HCT116 (cell line): ENCODE data around the gene ESPN.

Experiments
- CEBPB ChIP-seq: IDR thresholded peaks from 2 replicates; pipeline ENCODE4 v1.6.1; 2012; ENCODE audit warnings: low read depth
- SIN3A ChIP-seq: IDR thresholded peaks from 2 replicates; pipeline ENCODE4 v1.6.1; 2012; ENCODE audit warnings: low read depth
- TCF7L2 ChIP-seq: IDR thresholded peaks from 2 replicates; pipeline ENCODE4 v1.7.0; 2011; ENCODE audit warnings: borderline replicate concordance, inconsistent platforms; ENCODE audit not compliant: insufficient read depth, insufficient read length; ENCODE audit errors: extremely low read depth
- TF ChIP-seq, protein P1 (sequence below), 3 experiments: fragments of 200-600 bp in 1 of 3; sonication (generic) in 1 of 3; IDR thresholded peaks in 2 of 3; conservative IDR thresholded peaks in 1 of 3; 2 replicates each; pipeline ENCODE4 v1.5.1; 2012 to 2017; ENCODE audit warnings: low read depth in 2 of 3, low read length in 2 of 3, antibody characterized with exemption in 1 of 3, borderline replicate concordance in 1 of 3, control low read depth in 1 of 3, mild to moderate bottlenecking in 1 of 3, mixed read lengths in 1 of 3, mixed run types in 1 of 3, moderate library complexity in 1 of 3; ENCODE audit not compliant: insufficient read depth in 1 of 3
- TF ChIP-seq, protein P2 (sequence below): IDR thresholded peaks from 2 replicates; pipeline ENCODE4 v1.6.1; 2012

DNA sequence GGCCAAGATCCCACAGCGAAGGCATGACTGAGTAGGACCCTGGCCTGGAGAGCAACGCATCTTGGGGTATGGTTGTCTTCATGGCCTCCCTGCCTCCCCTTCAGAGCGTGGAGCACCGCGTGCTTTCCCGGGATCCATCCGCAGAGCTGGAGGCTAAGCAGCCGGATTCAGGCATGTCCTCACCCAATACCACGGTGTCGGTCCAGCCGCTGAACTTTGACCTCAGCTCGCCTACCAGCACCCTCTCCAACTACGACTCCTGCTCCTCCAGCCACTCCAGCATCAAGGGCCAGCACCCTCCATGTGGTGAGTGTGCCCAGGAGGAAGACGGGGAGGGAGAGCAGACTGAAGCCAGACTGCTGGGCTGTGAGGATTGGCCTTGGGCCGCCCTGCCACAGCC lies 19.8 kb downstream of the ESPN start:
- TF ChIP-seq, protein P1, sequence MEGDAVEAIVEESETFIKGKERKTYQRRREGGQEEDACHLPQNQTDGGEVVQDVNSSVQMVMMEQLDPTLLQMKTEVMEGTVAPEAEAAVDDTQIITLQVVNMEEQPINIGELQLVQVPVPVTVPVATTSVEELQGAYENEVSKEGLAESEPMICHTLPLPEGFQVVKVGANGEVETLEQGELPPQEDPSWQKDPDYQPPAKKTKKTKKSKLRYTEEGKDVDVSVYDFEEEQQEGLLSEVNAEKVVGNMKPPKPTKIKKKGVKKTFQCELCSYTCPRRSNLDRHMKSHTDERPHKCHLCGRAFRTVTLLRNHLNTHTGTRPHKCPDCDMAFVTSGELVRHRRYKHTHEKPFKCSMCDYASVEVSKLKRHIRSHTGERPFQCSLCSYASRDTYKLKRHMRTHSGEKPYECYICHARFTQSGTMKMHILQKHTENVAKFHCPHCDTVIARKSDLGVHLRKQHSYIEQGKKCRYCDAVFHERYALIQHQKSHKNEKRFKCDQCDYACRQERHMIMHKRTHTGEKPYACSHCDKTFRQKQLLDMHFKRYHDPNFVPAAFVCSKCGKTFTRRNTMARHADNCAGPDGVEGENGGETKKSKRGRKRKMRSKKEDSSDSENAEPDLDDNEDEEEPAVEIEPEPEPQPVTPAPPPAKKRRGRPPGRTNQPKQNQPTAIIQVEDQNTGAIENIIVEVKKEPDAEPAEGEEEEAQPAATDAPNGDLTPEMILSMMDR (IDR thresholded peaks at IDR 0.05 in 2 of 3, conservative IDR thresholded peaks at IDR 0.05 in 1 of 3; ENCODE audit: borderline replicate concordance in 1 of 3, insufficient read depth in 1 of 3, low read depth in 2 of 3, low read length in 2 of 3) = no peak
- TF ChIP-seq, protein P2, sequence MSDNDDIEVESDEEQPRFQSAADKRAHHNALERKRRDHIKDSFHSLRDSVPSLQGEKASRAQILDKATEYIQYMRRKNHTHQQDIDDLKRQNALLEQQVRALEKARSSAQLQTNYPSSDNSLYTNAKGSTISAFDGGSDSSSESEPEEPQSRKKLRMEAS = no peak
- TF ChIP-seq CEBPB = no peak
- TF ChIP-seq TCF7L2 = no peak
- no peak for TF ChIP-seq SIN3A
